Fibroblast of villous mesenchyme (primary cell): ENCODE results near the gene RPL22. TPM values are rescaled to one million over a fixed set of nuclear protein-coding genes. Genes with fewer than 3 reads are reported as not detected.
"Not testable (repeated sequence)": the region's sequence is repeated elsewhere in the genome, so short reads cannot be mapped to it uniquely, and the experiment has no call there.

Source experiments
- DNase-seq: peaks from one replicate; pipeline ENCODE4 v3.0.0-alpha.2; 2010; ENCODE audit warnings: low read depth
- H3K4me3 ChIP-seq: 2 replicates; pipeline ENCODE4 v1.5.1; 2011; ENCODE audit warnings: low read depth, mild to moderate bottlenecking, low read length
- total RNA-seq: library from RNA; depleted of rRNA; stranded (reverse); fragments of >200 nt; gene quantifications from 2 replicates; pipeline ENCODE4 v1.2.3, GENCODE V29; 2012
- TF ChIP-seq, protein P1 (sequence below): IDR thresholded peaks from 2 replicates; pipeline ENCODE4 v1.5.1; 2012; ENCODE audit warnings: low read depth, mild to moderate bottlenecking, low read length; ENCODE audit not compliant: insufficient read depth

RPL22 gene
- total RNA-seq, 1 donor, result 97.6 TPM

DNA sequence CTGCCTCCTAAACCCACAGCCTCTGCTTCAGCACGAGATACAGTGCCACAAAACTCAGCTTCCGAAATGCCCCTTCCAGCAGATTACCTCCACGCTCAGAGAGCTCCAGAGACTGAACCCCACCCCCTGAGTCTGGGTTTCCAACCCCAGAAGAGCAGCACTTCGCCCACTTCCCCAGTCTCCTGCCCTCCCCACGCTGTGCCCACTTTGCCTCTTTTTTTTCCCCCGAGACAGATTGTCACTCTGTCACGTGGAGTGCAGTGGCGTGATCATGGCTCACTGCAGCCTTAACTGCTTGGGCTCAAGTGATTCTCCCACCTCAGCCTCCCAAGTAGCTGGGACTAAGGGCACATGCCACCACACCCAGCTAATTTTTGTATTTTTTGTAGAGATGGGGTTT lies 26.3 kb upstream of the RPL22 start:
- TF ChIP-seq, protein P1, sequence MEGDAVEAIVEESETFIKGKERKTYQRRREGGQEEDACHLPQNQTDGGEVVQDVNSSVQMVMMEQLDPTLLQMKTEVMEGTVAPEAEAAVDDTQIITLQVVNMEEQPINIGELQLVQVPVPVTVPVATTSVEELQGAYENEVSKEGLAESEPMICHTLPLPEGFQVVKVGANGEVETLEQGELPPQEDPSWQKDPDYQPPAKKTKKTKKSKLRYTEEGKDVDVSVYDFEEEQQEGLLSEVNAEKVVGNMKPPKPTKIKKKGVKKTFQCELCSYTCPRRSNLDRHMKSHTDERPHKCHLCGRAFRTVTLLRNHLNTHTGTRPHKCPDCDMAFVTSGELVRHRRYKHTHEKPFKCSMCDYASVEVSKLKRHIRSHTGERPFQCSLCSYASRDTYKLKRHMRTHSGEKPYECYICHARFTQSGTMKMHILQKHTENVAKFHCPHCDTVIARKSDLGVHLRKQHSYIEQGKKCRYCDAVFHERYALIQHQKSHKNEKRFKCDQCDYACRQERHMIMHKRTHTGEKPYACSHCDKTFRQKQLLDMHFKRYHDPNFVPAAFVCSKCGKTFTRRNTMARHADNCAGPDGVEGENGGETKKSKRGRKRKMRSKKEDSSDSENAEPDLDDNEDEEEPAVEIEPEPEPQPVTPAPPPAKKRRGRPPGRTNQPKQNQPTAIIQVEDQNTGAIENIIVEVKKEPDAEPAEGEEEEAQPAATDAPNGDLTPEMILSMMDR, result no peak
- DNase-seq, result no peak
- no peak overlapping the region for H3K4me3 ChIP-seq

DNA sequence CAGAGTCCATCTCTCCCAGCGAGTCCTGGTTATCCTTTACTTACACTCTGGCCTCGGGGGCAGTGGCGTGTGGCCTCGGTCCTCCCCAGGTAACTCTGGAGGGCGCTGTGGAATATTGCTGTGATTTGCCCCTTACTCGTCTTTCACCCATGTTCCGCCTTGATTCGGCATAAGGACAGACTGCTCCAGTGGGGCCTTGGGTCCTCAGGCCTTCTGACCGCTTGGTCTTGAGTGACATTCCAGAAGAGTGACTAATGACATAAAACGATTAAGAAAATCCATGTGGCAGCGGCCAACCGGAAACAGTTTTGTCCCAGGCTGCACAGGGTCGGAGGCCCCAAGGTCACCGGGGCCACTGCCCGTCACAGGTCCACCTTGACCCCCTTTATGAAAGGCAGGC lies 25.3 kb upstream of the RPL22 start:
- no peak for DNase-seq
- H3K4me3 ChIP-seq, result no peak overlapping the region
- TF ChIP-seq, protein P1, result no peak

DNA sequence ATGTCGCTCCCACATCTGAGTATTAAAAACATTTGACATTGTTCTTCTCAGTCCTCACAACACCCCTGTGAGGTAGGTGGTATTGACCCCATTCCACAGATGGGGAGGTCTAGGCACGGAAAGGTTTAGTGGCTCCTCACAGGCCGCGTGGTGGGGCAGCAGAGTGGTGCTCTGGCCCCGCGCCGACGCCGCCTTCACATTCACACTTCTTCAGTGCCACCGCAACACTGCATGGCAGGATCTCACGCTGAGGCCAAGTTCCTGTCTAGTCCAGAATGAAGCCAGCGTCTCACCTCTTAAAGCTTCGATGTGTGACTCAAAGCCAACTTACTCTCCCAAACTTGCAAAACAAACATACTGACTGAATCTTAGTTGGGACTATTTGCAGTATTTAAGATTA lies 24.2 kb upstream of the RPL22 start:
- DNase-seq, result no peak
- no peak overlapping the region for H3K4me3 ChIP-seq
- TF ChIP-seq, protein P1, result no peak

DNA sequence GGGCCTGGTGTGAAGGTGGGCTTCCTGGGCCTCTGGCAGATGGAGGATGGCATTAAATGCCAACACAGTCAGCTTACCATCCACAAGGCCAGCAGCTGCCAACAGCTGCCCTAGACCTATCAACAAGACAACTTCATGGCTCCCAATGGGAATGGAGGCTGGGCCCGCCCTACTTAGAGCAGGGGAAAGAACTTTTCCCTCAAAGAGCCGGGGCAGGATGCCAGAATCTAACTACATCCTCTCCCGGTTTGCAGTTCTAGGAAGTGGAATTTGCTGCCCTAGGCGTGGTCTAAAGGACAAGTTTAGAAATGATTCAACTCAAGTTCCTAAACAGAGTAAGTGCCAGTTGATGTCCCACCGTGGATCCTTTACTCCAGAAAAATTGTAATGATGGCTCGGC lies 23.2 kb upstream of the RPL22 start:
- H3K4me3 ChIP-seq, result no peak overlapping the region
- TF ChIP-seq, protein P1, result no peak
- peak; percentile 48 for DNase-seq

DNA sequence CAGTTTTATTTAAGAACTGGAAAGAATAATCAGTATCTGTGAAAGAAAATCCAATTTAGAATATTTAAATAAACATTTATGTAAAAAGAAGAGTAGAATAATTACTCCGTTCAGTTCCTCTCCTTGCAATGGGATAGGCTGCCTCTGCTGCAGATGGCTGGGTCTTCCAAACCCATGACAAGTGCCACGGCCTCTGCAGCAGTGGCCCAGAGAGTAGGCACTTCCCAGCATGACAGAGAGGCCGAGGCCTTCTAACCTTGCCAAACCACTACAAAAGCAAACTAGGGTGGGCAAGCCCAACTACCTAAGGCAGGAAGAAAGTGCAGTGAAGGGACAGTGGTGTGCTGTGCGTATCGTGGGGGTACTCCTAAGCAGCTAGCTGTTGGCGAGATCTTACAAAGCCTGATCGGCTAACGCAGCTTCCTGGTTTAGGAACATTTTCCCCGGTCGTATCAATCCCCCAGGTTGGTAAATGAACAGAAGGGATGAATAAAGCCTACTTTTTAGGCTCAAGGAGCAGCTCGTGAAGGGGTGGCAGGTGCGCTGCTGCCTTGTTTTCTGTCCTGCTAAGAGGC lies 21.9 kb upstream of the RPL22 start:
- no peak for DNase-seq
- H3K4me3 ChIP-seq, result no peak overlapping the region
- TF ChIP-seq, protein P1, result no peak

DNA sequence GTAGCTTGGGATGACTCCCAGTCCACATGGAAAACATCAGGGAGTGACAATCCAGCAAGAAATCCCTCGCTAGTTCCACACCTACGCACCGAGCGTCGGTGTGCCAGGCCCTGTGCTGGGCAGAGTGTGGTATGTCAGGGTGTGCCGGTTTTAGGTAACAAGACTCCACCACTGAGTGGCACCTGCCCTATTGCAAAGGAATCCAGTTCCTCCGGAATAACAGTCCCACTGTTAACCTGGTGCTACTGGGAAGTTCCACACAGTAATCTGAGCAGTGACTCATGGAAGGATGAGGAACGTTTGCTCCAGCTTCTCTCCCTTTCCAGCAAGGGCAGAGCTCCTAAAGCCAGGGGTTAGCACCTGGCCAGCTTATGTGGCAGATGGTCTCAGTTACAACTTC lies 20.8 kb upstream of the RPL22 start:
- TF ChIP-seq, protein P1, result no peak
- DNase-seq, result no peak
- H3K4me3 ChIP-seq, result no peak overlapping the region

DNA sequence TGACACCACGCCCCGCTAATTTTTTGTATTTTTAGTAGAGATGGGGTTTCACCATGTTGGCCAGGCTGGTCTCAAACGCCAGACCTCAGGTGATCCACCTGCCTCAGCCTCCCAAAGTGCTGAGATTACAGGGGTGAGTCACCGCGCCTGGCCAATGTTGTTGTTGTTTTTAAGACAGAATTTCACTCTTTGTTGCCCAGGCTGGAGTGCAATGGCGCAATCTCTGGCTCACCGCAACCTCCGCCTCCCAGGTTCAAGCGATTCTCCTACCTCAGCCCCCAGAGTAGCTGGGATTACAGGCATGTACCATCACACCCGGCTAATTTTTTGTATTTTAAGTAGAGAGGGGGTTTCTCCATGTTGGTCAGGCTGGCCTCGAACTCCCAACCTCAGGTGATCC lies 20.2 kb upstream of the RPL22 start:
- H3K4me3 ChIP-seq, DNase-seq: not testable (repeated sequence)
